ENCODE data around the gene BTNL8.

Gene BTNL8

GRCh38 chr5:180974612-180975315 lies 75.8 kb downstream of the BTNL8 start:
- no peak for DNase-seq

GRCh38 chr5:180975338-180975737 lies 76.4 kb downstream of the BTNL8 start:
- DNase-seq, result no peak

DNA sequence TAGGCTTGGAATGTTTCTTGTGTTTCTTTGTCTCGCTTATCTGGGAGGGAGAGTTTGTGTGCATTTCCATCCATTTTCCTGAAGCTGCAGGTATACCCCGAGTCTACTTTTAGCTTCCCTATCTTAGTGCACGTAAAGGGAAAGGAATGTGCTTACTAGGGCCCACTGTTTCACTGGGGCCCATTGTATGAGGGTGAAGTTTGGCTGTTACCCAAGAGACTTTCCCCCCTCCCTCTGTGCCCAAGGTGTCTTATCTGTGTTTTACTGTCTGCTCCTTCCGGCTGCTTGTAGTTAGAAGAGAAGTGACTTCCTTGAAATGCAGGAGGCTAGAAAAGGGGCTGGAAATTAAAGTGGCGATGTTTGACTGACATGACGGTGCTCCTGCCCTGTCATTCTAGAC lies 77.6 kb downstream of the BTNL8 start:
- no peak for DNase-seq

- DNase-seq, result no peak
Measured at GRCh38 chr5:180977852-180978251, 78.9 kb downstream of the BTNL8 start.

DNA sequence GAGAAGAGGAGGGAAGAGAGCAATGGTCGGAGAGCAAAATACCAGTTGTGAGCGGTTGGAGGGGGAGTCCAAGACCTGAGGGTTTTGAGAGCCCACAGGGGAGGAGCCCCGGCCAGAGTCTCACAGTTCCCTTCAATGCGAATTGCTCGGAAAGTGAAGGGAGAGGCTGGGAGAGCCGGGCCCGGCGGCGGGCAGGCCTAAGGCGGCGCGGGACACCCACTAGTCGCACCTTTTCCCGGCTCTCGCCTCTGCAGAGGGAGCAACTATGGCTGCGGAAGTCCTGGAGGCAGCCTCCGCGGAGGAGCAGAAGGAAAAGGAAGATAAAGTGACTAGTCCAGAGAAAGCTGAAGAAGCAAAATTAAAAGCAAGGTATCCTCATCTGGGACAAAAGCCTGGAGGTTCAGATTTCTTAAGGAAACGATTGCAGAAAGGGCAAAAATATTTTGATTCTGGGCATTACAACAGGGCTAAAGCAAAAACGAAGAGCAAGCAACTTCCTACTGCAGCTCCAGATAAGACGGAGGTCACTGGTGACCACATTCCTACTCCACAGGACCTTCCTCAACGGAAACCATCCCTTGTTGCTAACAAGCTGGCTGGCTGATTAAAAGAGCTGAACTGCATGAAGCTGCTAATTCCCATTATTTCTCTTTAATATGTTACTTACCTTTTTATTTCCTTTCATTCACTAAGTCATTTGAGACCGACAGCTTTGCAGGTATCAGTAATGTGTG lies 83.2 kb downstream of the BTNL8 start:
- DNase-seq, result no peak

GRCh38 chr5:180988016-180988415 lies 89.1 kb downstream of the BTNL8 start:
- DNase-seq, result no peak

GRCh38 chr5:180988592-180988991 lies 89.6 kb downstream of the BTNL8 start, which contains the start of gene BTNL3:
Gene BTNL3, plus strand, starts transcription at chr5:180988846. Its CDS starts 183 bp downstream, at chr5:180989029.
- DNase-seq, result no peak

DNA sequence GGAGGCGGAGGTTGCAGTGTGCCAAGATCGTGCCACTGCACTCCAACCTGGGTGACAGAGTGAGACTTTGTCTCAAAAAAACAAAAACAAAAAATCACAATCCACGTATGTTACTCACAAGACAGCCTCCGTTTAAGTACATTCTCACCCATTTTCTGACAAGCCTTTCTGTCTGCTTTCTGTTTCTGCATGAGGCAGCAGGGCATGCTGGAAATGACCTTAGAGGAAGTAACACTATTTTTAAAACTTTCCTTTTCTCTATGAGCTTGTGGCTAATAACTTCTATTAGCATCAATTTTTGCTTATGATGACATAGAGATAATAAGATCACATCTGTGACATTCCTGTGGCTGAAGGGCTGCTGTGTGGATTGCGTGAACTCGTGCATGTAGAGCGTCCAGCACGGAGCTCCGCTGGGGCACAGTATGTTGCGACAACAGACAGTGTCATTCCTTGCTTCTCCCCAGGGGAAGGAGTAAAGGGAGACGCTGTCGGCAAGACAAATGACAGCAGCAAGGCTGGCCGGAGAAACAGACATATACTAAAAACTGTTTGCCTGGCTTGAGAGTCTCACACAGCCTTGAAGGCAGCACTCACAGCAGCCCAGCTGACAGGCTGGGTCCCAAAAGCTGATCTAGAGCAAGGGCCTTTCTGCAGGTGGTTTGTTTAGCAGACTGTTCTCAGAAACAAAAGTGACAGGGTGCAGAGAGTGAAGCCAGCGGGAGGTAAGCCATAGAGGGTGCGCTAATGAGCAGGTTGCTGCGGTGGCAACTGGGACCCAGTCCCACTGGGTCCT lies 91.3 kb downstream of the BTNL8 start:
- DNase-seq, result no peak

- no peak for DNase-seq
Measured at GRCh38 chr5:180990882-180991242, 91.9 kb downstream of the BTNL8 start.
